OCI-LY7 (cell line): ENCODE results near the gene MAP1B.

Source experiments
- CTCF ChIP-seq: fragments of 200-600 bp; sonication (generic); conservative IDR thresholded peaks from 2 replicates; pipeline ENCODE4 v1.5.1; 2014; ENCODE audit warnings: mild to moderate bottlenecking, antibody characterized with exemption, low read length, moderate library complexity, mixed read lengths
- EZH2phosphoT487 ChIP-seq: fragments of 200-600 bp; sonication (generic); IDR thresholded peaks from 2 replicates; pipeline ENCODE4 v1.6.1; 2018; ENCODE audit warnings: low read depth, borderline replicate concordance, mild to moderate bottlenecking, mixed run types, antibody characterized with exemption, low read length, moderate library complexity, mixed read lengths

GRCh38 chr5:72252574-72253155 lies 145.4 kb downstream of the MAP1B start:
- TF ChIP-seq CTCF (no peak), EZH2phosphoT487 (no peak)
